NCI-H748 (cell line): ENCODE measurements around the gene HCK.
"Not testable (repeated sequence)": the region's sequence is repeated elsewhere in the genome, so short reads cannot be mapped to it uniquely, and the experiment has no call there.

ENCODE experiments used
- DNase-seq: peaks from one replicate; lab custom pipeline; 2025; ENCODE audit not compliant: unreplicated experiment; lab: John Stamatoyannopoulos, UW

HCK gene

GRCh38 chr20:32028647-32029372 is 23.2 kb upstream of the HCK start:
- no peak for DNase-seq

DNA sequence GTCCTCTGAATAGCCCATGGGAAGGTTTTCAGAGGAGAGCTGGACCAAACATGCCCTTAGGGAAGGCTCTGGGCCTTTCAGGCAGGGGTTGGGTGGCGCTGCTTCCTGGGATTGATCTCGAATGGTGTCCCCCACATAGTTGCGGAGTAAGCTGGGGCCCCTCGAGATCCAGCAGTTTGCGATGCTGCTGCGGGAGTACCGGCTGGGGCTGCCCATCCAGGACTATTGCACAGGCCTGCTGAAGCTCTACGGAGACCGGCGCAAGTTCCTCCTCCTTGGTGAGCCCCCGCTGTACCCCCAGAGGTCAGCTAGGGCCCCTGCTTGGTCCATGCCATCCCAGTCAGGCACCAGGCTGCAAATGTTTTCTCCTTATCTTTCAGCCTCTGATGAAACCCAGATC is 22.5 kb upstream of the HCK start:
- DNase-seq: no peak

DNA sequence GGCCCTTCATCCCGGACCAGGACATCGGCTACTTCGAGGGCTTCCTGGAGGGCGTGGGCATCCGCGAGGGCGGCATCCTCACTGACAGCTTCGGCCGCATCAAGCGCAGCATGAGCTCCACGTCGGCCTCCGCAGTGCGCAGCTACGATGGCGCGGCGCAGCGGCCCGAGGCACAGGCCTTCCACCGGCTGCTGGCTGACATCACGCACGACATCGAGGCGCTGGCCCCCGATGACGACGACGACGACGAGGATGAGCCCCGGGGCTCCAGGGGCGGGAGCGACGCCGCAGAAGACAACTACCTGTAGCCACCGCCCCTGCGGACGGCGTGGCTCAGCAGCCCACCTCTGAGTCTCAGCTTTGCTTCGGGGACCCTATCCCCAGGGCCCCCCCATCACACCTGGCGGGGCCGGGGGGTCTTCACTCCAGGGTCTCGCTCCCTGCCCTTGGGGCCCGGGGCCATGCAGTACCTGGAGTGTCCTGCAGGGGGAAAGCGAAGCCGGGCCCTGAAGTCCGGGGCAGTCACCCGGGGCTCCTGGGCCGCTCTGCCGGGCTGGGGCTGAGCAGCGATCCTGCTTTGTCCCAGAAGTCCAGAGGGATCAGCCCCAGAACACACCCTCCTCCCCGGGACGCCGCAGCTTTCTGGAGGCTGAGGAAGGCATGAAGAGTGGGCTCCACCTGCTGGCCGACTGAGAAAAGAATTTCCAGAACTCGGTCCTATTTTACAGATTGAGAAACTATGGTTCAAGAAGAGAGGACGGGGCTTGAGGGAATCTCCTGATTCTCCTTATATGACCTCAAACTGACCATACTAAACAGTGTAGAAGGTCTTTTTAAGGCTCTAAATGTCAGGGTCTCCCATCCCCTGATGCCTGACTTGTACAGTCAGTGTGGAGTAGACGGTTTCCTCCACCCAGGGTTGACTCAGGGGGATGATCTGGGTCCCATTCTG is 20.8 kb upstream of the HCK start:
- DNase-seq: peak; percentile 74

DNA sequence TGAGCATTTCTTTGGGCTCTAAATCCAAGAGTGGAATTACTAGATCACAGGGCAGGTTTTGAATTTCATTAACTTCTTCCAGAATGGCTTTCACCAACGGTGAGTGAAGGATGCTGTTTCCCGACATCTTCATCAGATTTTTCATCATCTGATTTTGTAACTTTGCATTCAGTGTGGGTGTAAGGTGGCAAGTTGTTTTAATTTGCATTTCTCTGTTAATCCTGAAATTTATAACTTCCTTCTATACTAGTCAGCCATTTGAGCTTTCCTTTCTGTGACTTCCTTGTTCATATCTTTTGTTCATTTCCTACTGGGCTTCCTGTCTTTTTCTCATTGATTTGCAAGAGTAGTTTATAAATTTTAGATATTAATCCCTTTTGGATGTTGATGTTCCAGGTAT is 18.7 kb upstream of the HCK start:
- no peak for DNase-seq

DNA sequence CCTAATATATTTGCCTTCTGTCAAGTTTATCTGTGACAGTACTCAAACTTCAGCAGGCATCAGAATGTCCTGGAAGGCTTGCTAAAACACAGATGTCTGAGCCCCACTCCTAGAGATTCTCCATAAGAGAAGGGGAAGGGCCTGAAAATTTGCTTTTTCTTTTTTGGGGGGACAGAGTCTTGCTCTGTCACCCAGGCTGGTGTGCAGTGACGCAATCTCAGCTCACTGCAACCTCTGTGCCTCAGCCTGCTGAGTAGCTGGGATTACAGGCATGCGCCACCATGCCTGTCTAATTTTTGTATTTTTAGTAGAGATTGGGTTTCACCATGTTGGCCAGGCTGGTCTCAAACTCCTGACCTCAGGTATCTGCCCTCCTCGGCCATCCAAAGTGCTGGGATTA is 18.3 kb upstream of the HCK start:
- DNase-seq: not testable (repeated sequence)

DNA sequence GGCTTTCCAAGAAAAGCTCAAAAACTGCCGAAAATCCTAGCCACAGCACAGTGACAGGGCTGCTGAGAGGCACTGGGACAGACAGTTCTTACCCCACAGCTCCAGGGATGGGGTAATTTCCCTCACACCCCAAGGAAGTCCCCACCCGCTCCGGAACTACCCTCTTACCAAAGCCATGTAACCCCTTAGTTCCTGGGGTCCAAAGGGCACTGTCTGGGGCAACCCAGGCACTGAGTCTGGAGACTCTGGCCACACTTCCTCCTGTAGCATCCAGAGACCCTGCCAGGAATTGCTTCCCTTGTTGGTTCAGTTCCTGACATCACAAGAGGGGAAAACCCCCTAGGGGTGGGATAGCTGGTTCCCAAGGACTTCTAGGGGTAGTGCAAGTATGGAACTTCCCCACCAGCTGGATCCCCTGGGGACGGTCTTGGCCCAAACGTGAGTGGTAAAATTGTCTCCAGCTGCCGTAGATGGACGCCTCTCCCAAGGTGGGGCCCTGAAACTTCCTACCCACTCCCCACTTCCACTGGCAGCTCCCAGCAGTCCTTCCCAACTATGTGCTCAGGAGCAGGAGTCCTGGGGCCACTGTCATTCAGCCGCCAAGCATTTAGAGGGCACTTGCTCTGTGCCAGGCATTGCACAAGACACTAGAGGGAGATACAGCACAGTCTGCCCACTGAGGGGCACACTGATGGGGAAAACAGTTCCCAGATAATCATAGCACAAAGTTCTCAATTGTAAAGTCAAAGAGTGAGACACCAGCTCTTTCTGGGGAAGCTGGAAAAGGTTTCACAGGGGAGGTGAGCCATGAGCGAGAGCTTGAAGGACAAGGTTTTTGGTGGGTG is 17.2 kb upstream of the HCK start:
- DNase-seq: no peak

- DNase-seq: no peak
These were observed 16.6 kb upstream of the HCK start for GRCh38 chr20:32035426-32035779.

DNA sequence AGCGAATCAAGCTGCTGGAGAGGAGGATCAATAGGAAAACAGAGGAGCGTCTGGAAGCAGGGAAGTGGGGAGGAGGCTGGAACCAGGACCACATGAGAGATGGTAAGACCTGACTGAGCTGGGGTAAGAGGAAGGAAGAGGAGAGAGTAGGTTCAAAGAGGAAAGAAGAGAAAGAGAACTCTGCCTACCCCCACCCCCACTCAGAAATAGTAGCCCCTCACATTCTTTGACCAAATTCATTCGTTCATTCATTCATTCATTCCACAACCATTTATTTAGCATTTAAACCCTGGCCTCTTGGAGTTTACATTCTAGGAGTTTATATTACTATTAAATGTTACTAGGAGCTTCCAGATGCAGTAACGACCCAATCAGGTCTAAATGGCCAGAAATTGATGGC is 15.8 kb upstream of the HCK start:
- DNase-seq: no peak

- no peak for DNase-seq
These were observed 15.1 kb upstream of the HCK start for GRCh38 chr20:32036716-32037485.

DNA sequence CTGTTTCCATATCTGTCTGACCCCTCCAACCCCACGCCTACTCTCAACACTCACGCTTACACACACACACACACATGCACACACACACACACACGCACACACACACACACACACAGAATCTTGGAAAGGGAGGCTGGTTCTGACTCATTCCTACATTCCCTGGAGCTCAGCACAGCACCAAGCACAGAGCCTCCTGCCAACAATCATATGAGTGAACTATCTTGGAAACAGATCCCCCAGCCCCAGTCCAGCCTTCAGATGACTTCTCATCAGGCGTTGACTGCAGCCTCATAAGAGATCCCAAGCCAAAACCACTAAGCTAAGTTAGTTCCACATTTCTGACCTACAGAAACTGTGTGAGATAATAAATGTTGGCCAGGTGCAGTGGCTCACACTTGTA is 14.1 kb upstream of the HCK start:
- DNase-seq: no peak

GRCh38 chr20:32040142-32040953 is 11.7 kb upstream of the HCK start:
- no peak for DNase-seq

GRCh38 chr20:32045999-32046398 is 6.0 kb upstream of the HCK start:
- no peak for DNase-seq

DNA sequence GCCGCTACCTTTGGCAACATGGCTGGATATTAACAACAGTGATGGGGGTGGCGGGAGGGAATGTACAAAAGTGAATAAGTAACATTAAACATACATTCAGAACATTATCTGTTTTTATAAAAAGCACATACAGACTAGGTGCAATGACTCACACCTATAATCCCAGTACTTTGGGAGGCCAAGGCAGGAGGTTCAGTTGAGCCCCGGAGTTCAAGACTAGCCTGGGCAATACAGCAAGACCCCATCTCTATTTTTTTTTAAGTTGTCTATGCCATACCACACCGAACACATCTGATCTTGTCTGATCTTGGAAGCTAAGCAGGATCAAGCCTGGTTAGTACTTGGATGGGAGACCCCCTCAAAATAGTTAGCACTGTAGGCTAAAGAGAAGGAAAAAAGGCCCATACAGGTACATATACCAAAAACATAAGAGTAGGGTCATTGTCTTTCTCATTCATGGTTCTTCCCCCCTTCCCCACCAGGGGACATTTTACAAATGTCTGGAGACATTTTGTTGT is 1.7 kb upstream of the HCK start:
- no peak for DNase-seq

DNA sequence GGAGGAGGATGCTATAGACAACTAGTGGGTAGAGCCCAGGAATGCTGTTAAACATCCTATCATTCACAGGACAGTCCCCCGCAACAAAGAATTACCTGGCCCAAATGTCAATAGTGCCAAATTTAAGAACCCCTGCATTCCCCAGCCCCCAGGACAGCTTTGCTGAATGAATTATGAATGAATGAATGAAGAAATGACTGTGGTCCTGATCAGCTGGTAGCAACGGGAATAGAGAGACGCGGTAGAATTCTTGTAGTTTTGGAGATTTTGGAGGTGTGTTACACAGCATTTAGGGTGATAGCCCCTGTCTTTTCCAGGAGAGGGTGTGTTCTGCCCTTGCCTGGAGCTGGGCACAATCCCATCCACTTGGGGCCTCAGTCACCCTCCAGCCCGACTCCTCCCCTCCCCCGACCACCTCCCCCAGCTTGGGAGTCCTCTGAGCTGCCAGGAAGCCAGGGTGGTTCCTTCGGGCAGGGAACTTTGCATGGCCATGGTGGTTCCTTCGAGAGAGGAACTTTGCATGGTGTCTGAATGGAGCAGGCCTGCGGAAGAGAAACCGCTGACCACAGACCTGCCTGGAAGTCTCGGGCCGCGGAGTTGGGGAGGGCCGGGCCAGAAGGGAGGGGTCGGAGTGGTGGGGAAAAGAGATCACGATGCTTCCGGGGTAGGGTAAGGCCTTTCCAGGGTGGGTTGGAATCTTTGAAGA is 1.0 kb upstream of the HCK start:
- no peak for DNase-seq

GRCh38 chr20:32051720-32052089 is 337 bp upstream of the HCK start:
- DNase-seq: no peak

DNA sequence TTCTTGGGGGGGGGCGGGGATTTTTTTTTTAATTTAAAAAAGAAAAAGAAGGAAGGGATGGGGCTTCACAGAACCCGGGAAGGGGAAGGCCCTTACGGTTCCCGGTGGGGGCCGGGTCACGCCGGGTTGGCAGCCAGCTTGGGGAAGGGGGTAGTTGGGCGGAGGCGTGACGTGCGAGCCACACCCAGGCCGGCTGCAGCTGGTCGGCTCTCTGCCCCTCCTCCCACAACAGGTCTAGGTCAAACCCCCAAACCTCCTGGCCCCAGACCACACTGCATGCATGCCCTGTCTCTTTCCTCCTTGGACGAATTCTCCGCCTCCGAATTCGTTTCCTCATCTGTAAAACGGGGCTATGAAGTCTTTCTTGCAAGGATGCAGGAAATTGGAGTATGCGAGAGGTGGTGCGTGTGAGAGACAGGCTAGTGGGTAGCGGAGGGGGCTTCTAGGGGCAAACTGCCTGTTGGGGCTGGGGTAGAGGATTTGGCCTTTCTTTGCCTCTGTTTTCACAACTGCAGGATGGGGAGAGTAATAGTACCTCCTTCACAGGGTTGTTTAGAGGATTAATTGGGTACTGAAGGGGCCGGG is 828 bp downstream of the HCK start:
- DNase-seq: peak; percentile 34

GRCh38 chr20:32053648-32054047 is 1.6 kb downstream of the HCK start:
- DNase-seq: no peak

GRCh38 chr20:32056708-32057483 is 4.9 kb downstream of the HCK start:
- no peak for DNase-seq
